B cell (primary cell): ENCODE data around the gene FAM184B.

Source experiments
- CTCF ChIP-seq: fragments of 200-600 bp; IDR thresholded peaks from one replicate; pipeline ENCODE4 v1.8.0; 2022; ENCODE audit warnings: antibody characterized with exemption, mild to moderate bottlenecking
- EZH2 ChIP-seq: IDR thresholded peaks from 2 replicates; pipeline ENCODE4 v1.6.1; 2012; ENCODE audit warnings: borderline replicate concordance, low read depth, mild to moderate bottlenecking, moderate library complexity, low read length; ENCODE audit not compliant: insufficient read depth, poor library complexity, severe bottlenecking

DNA sequence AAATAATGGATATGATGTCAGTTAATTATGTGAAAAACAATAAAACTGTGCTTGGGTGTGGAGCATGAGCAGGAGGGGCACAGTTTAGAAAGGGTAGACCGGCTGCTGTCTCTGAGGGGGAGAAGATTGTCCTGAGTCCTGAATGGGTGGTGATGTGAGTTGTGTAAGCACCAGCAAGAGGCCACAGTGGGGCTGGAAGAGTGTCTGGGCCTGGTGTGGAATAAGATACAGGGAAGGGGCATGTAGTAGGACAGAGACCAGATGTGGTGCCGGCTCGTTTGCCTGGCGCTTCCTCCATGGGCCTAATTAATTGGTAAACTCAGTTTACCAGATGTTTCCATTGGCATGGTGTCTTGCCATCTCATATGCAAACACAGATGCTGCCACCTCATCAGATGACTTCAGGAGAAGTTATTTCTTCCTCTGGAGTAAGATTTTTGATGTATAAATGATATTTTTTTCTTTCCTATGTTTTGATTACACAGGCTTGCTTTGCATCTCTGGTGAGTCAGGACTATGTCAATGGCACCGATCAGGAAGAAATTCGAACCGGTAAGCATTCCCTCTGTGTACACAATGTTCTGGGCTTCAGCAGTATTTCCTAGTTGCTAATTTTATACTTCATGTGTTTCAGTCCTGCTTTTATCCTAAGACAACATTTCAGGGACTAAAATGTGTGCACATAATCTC is 161.9 kb downstream of the FAM184B start:
- TF ChIP-seq CTCF (no peak), EZH2 (no peak)
